MCF 10A (cell line): ENCODE data around the gene VWA5B1. TPM values are rescaled to one million over a fixed set of nuclear protein-coding genes. Genes with fewer than 3 reads are reported as not detected.

Experiments used
- BruUV-seq: library from RNA; stranded (reverse); fragments of 400-500 nt; replicated peaks from 2 replicates; lab custom pipeline; 2021; lab: Mats Ljungman, UMichigan
- CTCF ChIA-PET: fragments of 300-600 bp; sonication (Branson Sonifier 250); formaldehyde crosslinking; extraction: SDS; loops from one replicate; lab custom pipeline; 2021; ENCODE audit warnings: antibody characterized with exemption, inconsistent platforms; lab: Yijun Ruan, JAX
- POLR2A ChIA-PET: fragments of 300-600, 350-650 bp; sonication (Branson Sonifier 250); formaldehyde crosslinking; extraction: SDS; loops from one replicate; lab custom pipeline; 2020; ENCODE audit warnings: antibody characterized with exemption, inconsistent platforms; lab: Yijun Ruan, JAX
- DNase-seq: peaks from one replicate; pipeline ENCODE4 v3.0.0-alpha.2; 2018; ENCODE audit not compliant: unreplicated experiment
- H3K27ac Mint-ChIP-seq: one replicate; pipeline ENCODE4 v1.8.0; 2022; ENCODE audit warnings: mild to moderate bottlenecking, low read depth, mixed read lengths; ENCODE audit not compliant: unreplicated experiment
- H3K27me3 Mint-ChIP-seq: one replicate; pipeline ENCODE4 v1.8.0; 2022; ENCODE audit warnings: mixed read lengths; ENCODE audit not compliant: insufficient read depth, unreplicated experiment
- H3K36me3 Mint-ChIP-seq: one replicate; pipeline ENCODE4 v1.8.0; 2022; ENCODE audit warnings: mild to moderate bottlenecking, moderate library complexity, mixed read lengths; ENCODE audit not compliant: insufficient read depth, unreplicated experiment
- H3K4me1 Mint-ChIP-seq: one replicate; pipeline ENCODE4 v1.8.0; 2022; ENCODE audit warnings: mixed read lengths; ENCODE audit not compliant: insufficient read depth, unreplicated experiment
- H3K4me3 Mint-ChIP-seq: one replicate; pipeline ENCODE4 v1.8.0; 2022; ENCODE audit warnings: mild to moderate bottlenecking, moderate library complexity, mixed read lengths; ENCODE audit not compliant: unreplicated experiment
- H3K9me3 Mint-ChIP-seq: one replicate; pipeline ENCODE4 v1.8.0; 2022; ENCODE audit warnings: mixed read lengths; ENCODE audit not compliant: unreplicated experiment
- intact Hi-C: fragments of 100-400 bp; cut with micrococcal nuclease; formaldehyde crosslinking; loops from 2 replicates; pipeline ENCODE4 v1.14.1; 2022
- total RNA-seq: library from RNA; stranded (reverse); gene quantifications from 2 replicates; pipeline ENCODE4 v1.2.3, GENCODE V29; 2022
- TF ChIP-seq, protein P1 (sequence below): fragments of 200-600 bp; IDR thresholded peaks from one replicate; pipeline ENCODE4 v1.8.0; 2022; ENCODE audit warnings: antibody characterized with exemption, mild to moderate bottlenecking; ENCODE audit not compliant: unreplicated experiment

VWA5B1 gene
- total RNA-seq, 1 experiment from 2014 or later: not detected

DNA sequence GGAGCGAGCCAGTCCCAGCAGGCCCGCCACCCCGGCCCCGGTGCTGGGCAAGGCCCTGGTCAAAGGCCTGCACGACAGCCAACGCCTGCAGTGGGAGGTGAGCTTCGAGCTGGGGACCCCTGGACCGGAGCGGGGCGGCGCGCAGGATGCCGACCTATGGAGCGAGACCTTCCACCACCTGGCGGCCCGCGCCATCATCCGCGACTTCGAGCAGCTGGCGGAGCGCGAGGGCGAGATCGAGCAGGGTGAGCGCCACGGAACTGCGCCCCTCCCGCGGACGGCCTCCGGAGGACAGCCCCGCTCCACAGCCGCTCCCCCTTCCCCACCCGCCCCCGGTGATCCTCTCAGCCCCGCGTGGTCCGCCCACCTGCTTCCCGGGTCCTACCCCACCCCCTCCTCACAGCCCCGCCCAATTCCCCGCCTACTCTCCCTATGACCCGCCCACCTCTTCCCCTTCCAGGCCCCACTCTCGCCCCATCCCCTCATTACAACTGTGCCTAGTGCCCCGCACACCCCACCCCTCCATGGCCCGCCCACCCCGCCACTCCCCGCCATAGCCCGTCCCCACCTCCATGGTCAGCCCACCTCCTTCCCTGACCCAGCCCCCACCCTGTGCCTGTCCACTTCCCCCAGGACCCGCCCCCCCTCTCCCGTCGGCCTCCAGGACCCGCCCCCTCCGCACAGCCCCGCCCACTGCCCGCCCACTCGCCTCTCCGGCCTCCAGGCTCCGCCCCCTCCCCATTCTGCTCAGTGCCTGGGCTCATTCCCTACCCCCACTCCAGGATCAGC, 52.7 kb downstream of the VWA5B1 start:
- H3K4me3 Mint-ChIP-seq: no peak overlapping the region
- no peak overlapping the region for H3K27ac Mint-ChIP-seq
- CTCF ChIA-PET: no interaction called here
- H3K9me3 Mint-ChIP-seq: no peaks in the 10 kb centered on the region
- H3K36me3 Mint-ChIP-seq: no peaks in the 10 kb centered on the region
- DNase-seq: no peak
- no peaks in the 10 kb centered on the region for H3K27me3 Mint-ChIP-seq
- intact Hi-C loops: no loop called here
- POLR2A ChIA-PET: no interaction called here
- TF ChIP-seq, protein P1, sequence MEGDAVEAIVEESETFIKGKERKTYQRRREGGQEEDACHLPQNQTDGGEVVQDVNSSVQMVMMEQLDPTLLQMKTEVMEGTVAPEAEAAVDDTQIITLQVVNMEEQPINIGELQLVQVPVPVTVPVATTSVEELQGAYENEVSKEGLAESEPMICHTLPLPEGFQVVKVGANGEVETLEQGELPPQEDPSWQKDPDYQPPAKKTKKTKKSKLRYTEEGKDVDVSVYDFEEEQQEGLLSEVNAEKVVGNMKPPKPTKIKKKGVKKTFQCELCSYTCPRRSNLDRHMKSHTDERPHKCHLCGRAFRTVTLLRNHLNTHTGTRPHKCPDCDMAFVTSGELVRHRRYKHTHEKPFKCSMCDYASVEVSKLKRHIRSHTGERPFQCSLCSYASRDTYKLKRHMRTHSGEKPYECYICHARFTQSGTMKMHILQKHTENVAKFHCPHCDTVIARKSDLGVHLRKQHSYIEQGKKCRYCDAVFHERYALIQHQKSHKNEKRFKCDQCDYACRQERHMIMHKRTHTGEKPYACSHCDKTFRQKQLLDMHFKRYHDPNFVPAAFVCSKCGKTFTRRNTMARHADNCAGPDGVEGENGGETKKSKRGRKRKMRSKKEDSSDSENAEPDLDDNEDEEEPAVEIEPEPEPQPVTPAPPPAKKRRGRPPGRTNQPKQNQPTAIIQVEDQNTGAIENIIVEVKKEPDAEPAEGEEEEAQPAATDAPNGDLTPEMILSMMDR: no peak
- H3K4me1 Mint-ChIP-seq: no peaks in the 10 kb centered on the region
- BruUV-seq: no TSS peak

DNA sequence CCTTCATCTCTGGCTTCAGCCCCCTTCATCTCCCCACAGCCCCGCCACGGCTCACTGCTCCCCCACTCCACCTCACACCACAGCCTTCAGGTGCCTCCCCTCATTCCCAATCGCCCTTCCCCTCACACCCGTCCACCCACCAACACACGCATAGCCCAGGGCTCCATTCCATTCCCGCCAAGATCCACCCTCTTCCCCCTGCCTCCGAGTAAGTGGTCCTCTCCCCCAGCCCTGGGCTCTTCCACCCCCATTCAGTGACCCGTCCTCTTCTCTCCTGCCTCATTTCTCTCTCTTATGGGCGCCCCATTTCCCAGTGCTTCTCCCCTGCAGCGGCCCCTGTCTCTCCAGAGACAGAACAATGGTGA, 53.2 kb downstream of the VWA5B1 start:
- no peak for DNase-seq
- no peaks in the 10 kb centered on the region for H3K9me3 Mint-ChIP-seq
- no peaks in the 10 kb centered on the region for H3K27me3 Mint-ChIP-seq
- ChIA-PET POLR2A (no interaction called here), CTCF (no interaction called here)
- no peak overlapping the region for H3K27ac Mint-ChIP-seq
- no peak overlapping the region for H3K4me3 Mint-ChIP-seq
- H3K36me3 Mint-ChIP-seq: no peaks in the 10 kb centered on the region
- intact Hi-C loops: no loop called here
- H3K4me1 Mint-ChIP-seq: no peaks in the 10 kb centered on the region
- no TSS peak for BruUV-seq
- TF ChIP-seq, protein P1: no peak

DNA sequence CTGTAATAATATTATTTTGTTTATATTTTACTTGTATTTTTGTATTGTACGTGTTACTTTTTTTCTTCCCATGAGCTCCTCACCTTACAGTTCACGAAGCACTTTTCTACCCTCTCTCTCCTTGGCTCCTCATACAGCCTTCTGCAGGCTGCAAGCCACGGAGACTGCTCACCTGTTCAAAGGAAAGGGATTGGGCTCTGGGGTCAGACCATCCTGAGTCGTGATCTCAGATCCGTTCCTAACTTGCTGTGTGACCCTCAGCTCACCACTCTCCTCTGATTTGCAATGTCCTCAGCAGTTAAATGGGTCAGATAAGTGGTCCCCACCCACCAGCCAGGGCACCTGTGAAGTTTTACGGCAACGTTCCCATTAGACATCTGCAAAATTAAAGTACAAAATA, 54.1 kb downstream of the VWA5B1 start:
- TF ChIP-seq, protein P1: no peak
- DNase-seq: no peak
- Mint-ChIP-seq H3K27me3 (no peaks in the 10 kb centered on the region), H3K4me3 (no peak overlapping the region), H3K9me3 (no peaks in the 10 kb centered on the region), H3K36me3 (no peaks in the 10 kb centered on the region), H3K4me1 (no peaks in the 10 kb centered on the region), H3K27ac (no peak overlapping the region)
- intact Hi-C loops: no loop called here
- BruUV-seq: no TSS peak
- ChIA-PET CTCF (interaction anchor here (0.6 kb wide), 1 partner anchor 8 kb away, joined by 3 read pairs; no protein-coding TSS in a partner anchor), POLR2A (interaction anchor here (0.6 kb wide), 1 partner anchor 512 kb away, joined by 3 read pairs; no protein-coding TSS in a partner anchor)

DNA sequence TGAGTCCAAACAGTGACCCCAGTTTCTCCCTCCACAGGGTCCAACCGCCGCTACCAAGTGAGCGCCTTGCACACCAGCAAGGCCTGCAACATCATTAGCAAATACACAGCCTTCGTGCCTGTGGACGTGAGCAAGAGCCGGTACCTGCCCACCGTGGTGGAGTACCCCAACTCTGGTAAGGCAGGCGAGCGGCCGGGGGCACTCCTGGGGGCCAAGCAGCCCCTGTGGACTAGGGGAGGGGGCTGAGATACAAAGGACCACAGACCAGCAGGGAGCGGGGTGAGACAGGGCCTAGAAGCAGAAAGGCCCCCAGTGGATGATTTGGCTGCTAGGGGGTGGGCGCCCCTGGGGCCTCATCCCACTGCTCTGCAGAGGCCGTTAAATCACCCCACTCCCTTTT, 54.7 kb downstream of the VWA5B1 start:
- Mint-ChIP-seq H3K4me3 (no peak overlapping the region), H3K27ac (no peak overlapping the region), H3K36me3 (no peaks in the 10 kb centered on the region), H3K27me3 (no peaks in the 10 kb centered on the region), H3K9me3 (no peaks in the 10 kb centered on the region), H3K4me1 (no peaks in the 10 kb centered on the region)
- no TSS peak for BruUV-seq
- intact Hi-C loops: no loop called here
- DNase-seq: no peak
- ChIA-PET POLR2A (no interaction called here), CTCF (interaction anchor here (0.6 kb wide), 1 partner anchor 9 kb away, joined by 3 read pairs; no protein-coding TSS in a partner anchor)
- TF ChIP-seq, protein P1: no peak
